T-helper 1 cell (primary cell): ENCODE data around the gene ARHGAP40.

Source experiments
- DNase-seq, 5 donors: peaks; one replicate each; pipeline ENCODE4 v3.0.0-alpha.2; 2012 to 2020
- total RNA-seq, 4 donors: gene quantifications; one replicate each; lab custom pipeline; 2026; lab: John Stamatoyannopoulos, UW

Gene ARHGAP40
- 0 to 0.08 (median 0) reads per million in 4 donors for total RNA-seq

GRCh38 chr20:38601216-38602184, at the start of gene ARHGAP40:
Gene ARHGAP40 (plus strand): TSS chr20:38601809.
- no peak for DNase-seq

DNA sequence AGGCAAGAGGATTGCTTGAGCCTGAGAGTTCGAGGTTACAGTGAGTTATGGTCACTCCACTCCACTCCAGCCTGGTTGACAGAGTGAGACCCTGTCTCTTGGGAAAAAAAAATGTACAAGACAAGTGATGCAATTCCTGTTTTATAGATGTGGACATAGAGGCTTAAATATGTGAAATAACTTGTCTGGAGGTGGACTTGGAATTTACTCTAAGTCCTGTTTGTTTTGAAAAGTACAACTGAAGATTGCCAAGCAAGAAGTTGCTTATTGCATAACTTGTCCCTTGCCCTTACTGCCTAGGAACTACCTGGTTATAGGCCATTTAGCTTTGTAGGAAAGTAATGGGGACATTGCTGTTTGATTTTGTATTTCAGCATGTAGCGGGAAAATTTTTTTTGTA, 46.6 kb upstream of the ARHGAP40 start:
- DNase-seq: no peak

DNA sequence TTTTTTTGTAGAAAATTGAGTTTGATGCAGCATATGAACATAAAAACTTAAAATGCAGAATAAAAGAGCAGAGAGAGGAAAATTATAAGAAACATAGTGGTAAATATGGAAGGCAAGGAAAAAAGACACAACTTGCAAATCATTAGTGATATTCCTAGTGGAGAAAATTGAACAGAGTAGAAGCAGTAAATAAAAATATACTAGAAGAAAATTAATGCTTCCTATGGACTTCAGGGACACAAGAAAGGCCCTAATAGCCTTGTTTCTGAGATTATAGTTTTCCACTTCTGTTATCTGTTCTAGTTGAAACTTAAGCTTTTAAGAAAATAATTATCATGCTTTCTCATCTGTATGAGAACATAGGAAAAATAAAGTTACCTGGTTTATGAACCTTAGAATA, 46.2 kb upstream of the ARHGAP40 start:
- DNase-seq: no peak

GRCh38 chr20:38557174-38557573, 44.4 kb upstream of the ARHGAP40 start:
- no peak for DNase-seq

GRCh38 chr20:38558596-38559360, 42.8 kb upstream of the ARHGAP40 start:
- DNase-seq: no peak

DNA sequence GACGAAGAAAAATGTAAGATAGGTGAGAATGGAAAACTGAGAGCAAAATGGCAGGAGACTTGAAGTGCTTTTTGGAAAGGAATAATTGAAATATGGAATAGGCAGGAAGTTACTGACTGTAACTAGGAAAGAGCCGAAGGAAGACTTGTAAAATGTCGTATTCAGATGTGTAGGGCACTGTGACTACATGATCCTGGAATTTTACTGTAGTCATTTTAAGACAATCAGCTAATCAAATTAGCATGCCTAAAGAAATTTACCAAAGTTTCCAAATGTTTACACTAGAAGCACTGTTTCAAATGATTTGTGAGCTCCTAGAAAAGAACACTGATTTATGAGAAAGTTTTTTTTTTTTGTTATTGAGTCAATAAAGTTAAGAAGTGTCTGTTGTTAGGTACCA, 41.8 kb upstream of the ARHGAP40 start:
- no peak for DNase-seq

DNA sequence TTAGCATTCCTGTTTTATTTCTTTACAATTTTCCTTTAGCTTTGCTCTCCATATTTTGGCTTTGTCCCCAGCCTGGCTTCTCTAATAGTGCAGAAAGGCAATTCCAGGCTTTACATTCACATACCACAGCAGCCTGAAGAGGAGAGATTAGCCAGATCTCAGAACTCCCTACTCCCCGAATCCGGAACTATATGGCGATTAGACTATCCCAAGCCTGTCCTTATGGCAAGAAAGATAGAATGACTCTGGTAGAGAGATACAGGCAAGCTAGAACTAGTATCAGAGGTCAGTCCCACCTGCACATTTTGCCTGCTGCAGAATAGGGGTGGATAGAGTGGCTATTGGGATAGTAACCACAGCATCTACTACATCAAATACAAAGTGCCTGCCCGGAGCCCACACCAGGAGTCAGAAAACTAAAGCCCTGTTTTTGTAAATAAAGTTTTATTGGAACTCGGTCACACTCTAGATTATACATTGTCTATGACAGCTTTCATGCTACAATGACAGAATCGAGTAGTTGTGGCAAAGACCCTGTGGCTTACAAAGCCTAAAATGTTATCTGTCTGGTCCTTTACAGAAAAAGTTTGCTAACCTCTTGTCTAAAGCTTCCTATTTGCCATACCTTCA, 37.7 kb upstream of the ARHGAP40 start:
- no peak for DNase-seq

DNA sequence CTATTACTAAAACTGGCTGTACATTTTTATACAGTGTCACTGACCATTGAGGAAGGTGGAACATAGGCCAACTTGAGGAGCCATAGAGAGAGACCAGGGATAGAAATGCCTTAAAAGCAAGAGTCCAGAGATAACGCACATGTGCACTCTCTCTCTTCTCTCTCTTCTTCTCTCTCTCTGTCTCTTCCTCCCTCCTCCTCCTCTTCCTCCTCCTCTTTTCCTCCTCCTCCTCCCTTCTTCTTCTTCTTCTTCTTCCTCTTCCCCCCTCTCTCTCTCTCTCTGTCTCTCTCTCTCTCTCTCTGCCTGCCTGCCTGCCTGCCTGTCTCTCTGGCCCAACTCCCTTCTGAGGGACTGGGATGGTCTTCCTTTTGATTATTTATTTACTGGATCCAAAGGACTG, 36.9 kb upstream of the ARHGAP40 start:
- DNase-seq: no peak

DNA sequence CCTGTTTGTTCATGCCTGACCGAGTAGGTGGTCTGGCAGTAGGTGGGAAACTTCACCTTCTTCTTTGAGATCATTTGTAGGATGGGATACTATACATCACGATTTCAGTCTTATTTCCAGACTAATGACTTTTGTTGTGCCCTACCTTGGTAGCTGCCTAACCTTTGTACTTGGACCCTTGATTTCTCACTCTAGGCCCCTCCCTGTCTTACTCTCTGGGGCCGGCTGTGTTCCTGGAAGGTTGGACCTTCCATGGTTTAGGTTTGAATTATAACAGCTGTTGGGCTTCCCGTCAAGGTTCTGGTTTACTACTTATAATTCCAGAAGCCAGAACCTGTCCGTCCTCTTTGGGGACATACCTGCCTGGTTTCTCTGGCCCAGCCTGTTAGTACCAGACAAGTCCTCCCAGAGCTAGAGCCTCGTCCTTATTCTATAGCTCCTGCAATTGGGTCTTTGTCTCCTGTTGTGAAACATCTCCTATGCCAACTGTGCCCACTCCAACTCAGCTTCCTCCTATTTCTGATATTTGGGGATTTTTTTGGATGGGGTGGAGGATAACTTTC, 35.5 kb upstream of the ARHGAP40 start:
- no peak for DNase-seq

- no peak for DNase-seq
Observed at GRCh38 chr20:38569747-38570525, 31.7 kb upstream of the ARHGAP40 start.

DNA sequence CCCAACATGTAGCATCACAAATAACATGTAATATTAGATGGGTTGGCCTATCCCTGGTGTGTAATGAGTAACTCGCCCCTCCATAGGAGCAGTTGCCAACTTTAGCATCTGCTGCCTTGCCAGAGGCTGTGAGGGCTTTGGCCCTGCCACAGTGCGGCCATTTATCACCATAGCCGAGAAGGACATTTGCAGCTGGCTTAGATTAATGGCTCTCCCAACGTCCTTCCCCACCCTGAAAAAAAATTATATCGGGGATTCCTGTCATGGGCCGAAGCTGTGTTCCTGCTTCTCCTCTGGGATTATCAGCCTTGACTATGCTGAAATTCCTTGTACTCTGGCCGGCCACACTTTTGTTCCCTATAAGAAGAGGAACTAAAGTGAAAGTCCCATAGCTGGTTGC, 28.2 kb upstream of the ARHGAP40 start:
- no peak for DNase-seq

DNA sequence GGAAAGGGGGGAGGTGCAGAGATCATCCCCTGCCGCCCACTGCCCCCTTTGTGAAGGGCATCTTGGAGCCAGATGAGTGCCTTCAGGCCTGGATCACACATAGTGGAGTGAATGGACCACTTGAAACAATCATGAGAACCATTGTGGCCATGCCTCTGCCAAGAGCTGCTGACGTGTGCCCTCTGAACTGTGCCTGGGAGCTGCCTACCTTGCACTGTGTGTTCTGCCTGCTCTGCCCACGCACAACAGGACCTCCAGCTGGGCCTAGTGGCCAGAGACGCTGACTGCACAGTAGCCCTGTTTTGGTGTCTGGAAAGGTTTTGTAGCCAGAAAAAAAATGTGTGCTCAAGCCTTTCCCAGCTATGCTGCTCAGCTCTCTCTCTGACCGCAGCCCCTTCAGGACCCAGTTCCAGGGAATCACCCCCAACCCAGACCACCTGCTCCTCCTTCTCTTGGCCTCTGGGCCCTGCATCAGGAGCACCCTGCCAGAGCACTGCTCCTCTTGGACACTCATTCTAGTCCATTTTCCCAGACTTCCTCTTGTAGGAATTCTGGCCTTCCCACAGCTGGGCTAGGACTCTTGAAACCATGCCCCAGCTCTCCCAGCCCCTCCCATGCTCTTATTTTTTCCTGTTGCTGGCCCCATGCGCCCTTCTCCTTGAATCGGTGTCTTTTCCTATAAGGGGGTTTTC, 22.2 kb upstream of the ARHGAP40 start:
- no peak for DNase-seq

DNA sequence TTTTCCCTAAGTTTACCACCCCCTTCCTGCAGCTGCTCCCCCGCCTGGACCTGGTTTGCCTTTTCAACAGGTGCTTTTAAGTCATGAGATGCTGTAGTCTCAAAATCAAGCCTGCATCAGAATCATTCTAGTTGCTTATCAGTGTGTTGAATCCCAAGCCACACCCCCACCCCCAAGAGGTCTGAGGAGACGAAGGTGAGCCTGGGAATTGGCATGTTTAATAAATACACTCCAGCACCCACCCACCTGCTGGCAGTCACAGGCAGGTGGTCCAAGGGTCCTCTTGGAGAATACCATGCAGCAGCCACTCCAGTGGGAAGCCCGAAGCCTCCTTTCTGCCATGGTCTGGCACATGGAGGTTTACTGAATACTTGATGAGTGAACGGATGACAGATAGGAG, 21.7 kb upstream of the ARHGAP40 start:
- no peak for DNase-seq

GRCh38 chr20:38581013-38581412, 20.6 kb upstream of the ARHGAP40 start, which contains the start of gene ADIG:
Gene ADIG (plus strand): TSS chr20:38581197. CDS start chr20:38581251, 54 bp downstream.
- no peak for DNase-seq

- no peak for DNase-seq
Observed at GRCh38 chr20:38581830-38582358, 19.7 kb upstream of the ARHGAP40 start.

GRCh38 chr20:38583306-38583705, 18.3 kb upstream of the ARHGAP40 start:
- no peak for DNase-seq

DNA sequence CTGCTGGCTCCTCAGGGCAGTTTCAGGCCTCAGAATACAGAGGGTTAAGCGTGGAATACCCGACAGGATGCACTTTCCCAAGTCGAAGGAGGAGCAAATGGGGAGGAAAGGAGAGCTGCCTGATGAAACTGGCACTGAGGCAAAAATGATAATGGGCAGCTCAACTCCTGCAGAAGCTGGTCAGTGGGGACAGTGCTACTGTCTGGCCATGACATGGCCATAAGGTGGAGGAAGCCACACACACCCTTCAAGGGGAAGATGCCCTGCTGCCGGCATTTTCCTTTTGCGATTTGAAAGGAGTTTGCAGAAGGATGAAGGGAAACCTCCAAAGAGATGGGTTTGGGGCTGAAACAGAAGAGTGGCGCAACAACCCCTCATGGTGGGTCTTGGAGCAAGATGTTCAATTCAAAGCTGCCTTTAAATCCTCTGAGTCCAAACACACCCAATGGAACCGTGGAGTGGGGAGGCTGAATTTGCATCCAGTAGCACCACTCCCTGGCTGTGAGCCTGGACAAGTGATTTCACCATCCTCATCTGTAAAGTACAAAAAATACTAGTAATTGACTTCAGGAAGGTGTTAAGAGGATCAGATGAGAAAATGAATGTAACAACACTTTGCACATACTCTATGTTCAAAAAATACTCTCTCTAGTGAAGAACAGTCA, 17.4 kb upstream of the ARHGAP40 start:
- no peak for DNase-seq

DNA sequence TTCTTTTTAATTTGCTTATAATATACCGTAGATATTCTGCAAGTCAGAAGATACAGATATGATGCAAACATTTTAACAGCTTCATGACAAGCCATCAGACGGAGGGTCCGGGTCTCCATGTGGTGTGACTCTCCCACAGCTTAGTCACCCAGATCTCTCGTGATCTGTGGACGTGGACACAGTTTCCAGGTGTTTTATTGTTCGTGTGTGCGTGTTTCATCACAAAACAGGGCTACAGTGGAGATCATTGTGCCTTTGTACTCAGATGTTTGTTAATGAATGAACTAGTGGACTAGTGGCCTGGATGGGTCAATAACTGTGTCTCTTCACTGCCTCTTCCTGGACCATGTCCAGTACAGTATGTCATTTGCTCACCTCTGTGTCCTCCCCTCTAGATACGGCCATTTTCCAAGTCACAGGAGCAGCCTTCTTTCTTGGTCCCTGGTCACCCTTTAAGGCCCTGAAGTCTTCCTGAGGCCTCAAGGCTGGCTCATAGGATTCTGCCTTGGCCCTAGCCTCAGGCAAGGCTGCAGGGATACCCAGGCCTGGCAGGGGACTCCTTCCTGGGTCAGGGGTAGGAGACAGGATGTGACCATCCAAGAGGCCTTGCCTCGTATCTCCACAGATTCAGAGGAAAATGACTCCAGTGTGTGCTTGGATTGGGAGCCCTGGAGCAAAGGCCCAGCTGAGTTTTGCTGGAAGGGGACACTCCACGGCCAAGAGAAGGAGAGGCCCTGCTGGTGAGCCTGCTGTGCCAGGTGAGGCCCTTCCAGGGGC, 16.0 kb upstream of the ARHGAP40 start:
- no peak for DNase-seq

DNA sequence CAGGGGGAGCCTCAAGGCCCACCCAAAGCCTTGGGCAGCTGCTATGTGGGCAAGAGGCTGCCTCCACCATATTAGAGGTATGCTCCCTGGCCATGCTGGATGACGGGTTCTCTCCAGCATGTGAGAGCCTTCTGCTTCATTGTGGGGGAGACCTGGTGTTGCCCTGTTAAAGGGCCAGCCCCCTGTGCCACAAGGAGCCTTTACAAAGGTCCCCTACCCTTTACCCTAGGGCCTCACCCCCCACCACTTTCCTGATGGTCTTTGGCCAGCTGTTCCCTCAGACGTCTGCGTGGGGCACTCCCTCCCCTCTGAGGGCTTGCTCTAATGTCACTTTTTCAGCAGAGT, 15.5 kb upstream of the ARHGAP40 start:
- DNase-seq: no peak

DNA sequence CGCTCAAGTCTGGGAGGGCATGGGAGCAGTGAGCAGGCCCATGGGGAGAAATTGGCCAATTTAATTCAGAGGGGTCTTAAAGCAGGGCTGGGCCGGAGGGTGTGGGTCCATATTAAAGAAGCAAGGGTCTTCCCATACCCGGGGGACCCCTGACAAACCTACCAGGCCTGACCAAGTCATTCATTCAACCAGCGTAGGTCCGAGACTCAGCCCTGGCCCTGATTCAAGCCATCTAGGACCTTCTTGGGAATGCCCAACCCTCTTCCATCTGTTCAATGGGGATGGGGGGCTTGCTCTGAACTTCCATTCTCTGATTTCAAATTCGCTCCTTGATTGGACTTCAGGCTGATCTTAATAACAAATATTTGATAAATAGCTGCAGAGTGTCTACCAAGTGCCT, 13.3 kb upstream of the ARHGAP40 start:
- DNase-seq: no peak
